HAP-1 (cell line): ENCODE data around the gene VWCE.
"Not testable (repeated sequence)": the region's sequence is repeated elsewhere in the genome, so short reads cannot be mapped to it uniquely, and the experiment has no call there.

ENCODE experiments used
- DNase-seq, 2 experiments: peaks; one replicate each; pipeline ENCODE4 v3.0.0-alpha.2; 2016 to 2020; ENCODE audit warnings: low spot score in 2 of 2
- H3K27me3 ChIP-seq: fragments of 250-450 bp; sonication (Bioruptor Pico); 2 replicates; pipeline ENCODE4 v1.5.1; 2020; ENCODE audit warnings: low read depth, mild to moderate bottlenecking, moderate library complexity
- H3K36me3 ChIP-seq: fragments of 250-450 bp; sonication (Bioruptor Pico); replicated peaks from 2 replicates; pipeline ENCODE4 v1.5.1; 2020; ENCODE audit warnings: mild to moderate bottlenecking
- H3K4me1 ChIP-seq: fragments of 250-450 bp; sonication (Bioruptor Pico); 2 replicates; pipeline ENCODE4 v1.5.1; 2020; ENCODE audit warnings: mild to moderate bottlenecking
- H3K4me3 ChIP-seq: fragments of 250-450 bp; sonication (Bioruptor Pico); 2 replicates; pipeline ENCODE4 v1.5.1; 2020; ENCODE audit warnings: mild to moderate bottlenecking, moderate library complexity
- H3K9me3 ChIP-seq: fragments of 250-450 bp; sonication (Bioruptor Pico); 2 replicates; pipeline ENCODE4 v1.5.1; 2020; ENCODE audit warnings: mild to moderate bottlenecking, moderate library complexity
- in situ Hi-C: fragments of 300-500 bp; cut with MboI; formaldehyde crosslinking; loops from 3 replicates; pipeline ENCODE4 v1.14.3; 2020; ENCODE audit warnings: low sequenced_read_pairs, inconsistent platforms, mixed read lengths

Gene VWCE

GRCh38 chr11:61241526-61241925, 53.6 kb downstream of the VWCE start:
- H3K27me3 ChIP-seq, H3K4me1 ChIP-seq, in situ Hi-C loops, H3K36me3 ChIP-seq, H3K4me3 ChIP-seq, DNase-seq, H3K9me3 ChIP-seq: not testable (repeated sequence)

GRCh38 chr11:61240875-61241274, 54.2 kb downstream of the VWCE start, which contains the start of gene PGA5:
TSS of gene PGA5 (plus strand) at chr11:61241175. CDS start at chr11:61241227, 52 bp downstream.
- H3K36me3 ChIP-seq, H3K27me3 ChIP-seq, H3K9me3 ChIP-seq, in situ Hi-C loops, H3K4me1 ChIP-seq, H3K4me3 ChIP-seq, DNase-seq: not testable (repeated sequence)

- H3K4me1 ChIP-seq = not testable (repeated sequence)
These were observed 54.8 kb downstream of the VWCE start for GRCh38 chr11:61240288-61240687.

GRCh38 chr11:61237130-61237529, 58.0 kb downstream of the VWCE start:
- in situ Hi-C loops, DNase-seq, H3K27me3 ChIP-seq, H3K36me3 ChIP-seq, H3K4me3 ChIP-seq, H3K4me1 ChIP-seq, H3K9me3 ChIP-seq: not testable (repeated sequence)

More at GRCh38 chr11:61240288-61240687, 54.8 kb downstream of the VWCE start:
- H3K4me3 ChIP-seq, DNase-seq, H3K27me3 ChIP-seq, in situ Hi-C loops, H3K36me3 ChIP-seq, H3K9me3 ChIP-seq: not testable (repeated sequence)

- H3K9me3 ChIP-seq, in situ Hi-C loops, H3K4me3 ChIP-seq, H3K36me3 ChIP-seq, H3K4me1 ChIP-seq, H3K27me3 ChIP-seq, DNase-seq: not testable (repeated sequence)
These were observed 62.5 kb downstream of the VWCE start for GRCh38 chr11:61232548-61233145.

- H3K27me3 ChIP-seq, in situ Hi-C loops, H3K4me3 ChIP-seq, DNase-seq, H3K4me1 ChIP-seq, H3K36me3 ChIP-seq, H3K9me3 ChIP-seq: not testable (repeated sequence)
These were observed 63.5 kb downstream of the VWCE start for GRCh38 chr11:61231585-61231984.

GRCh38 chr11:61231033-61231432, 64.1 kb downstream of the VWCE start:
- H3K9me3 ChIP-seq, DNase-seq, in situ Hi-C loops, H3K36me3 ChIP-seq, H3K4me3 ChIP-seq, H3K4me1 ChIP-seq, H3K27me3 ChIP-seq: not testable (repeated sequence)

- H3K27me3 ChIP-seq, H3K36me3 ChIP-seq, DNase-seq, H3K9me3 ChIP-seq, H3K4me3 ChIP-seq, H3K4me1 ChIP-seq, in situ Hi-C loops: not testable (repeated sequence)
These were observed 65.7 kb downstream of the VWCE start for GRCh38 chr11:61229458-61229857.

GRCh38 chr11:61226457-61227137, 68.5 kb downstream of the VWCE start:
- H3K36me3 ChIP-seq, in situ Hi-C loops, H3K4me3 ChIP-seq, H3K4me1 ChIP-seq, H3K9me3 ChIP-seq, H3K27me3 ChIP-seq, DNase-seq: not testable (repeated sequence)

GRCh38 chr11:61222692-61223091, 72.4 kb downstream of the VWCE start:
- DNase-seq, H3K27me3 ChIP-seq, H3K9me3 ChIP-seq, H3K4me1 ChIP-seq, H3K4me3 ChIP-seq, H3K36me3 ChIP-seq, in situ Hi-C loops: not testable (repeated sequence)

GRCh38 chr11:61222047-61222446, 73.1 kb downstream of the VWCE start, which contains the start of gene PGA4:
TSS of gene PGA4 (plus strand) at chr11:61222347. CDS start at chr11:61222401, 54 bp downstream.
- in situ Hi-C loops, H3K36me3 ChIP-seq, DNase-seq: not testable (repeated sequence)

GRCh38 chr11:61219016-61219415, 76.1 kb downstream of the VWCE start:
- H3K4me3 ChIP-seq, H3K36me3 ChIP-seq, H3K4me1 ChIP-seq, H3K9me3 ChIP-seq, in situ Hi-C loops, H3K27me3 ChIP-seq, DNase-seq: not testable (repeated sequence)

More at GRCh38 chr11:61222047-61222446, 73.1 kb downstream of the VWCE start, which contains the start of gene PGA4:
- not testable (repeated sequence) for H3K4me3 ChIP-seq, H3K9me3 ChIP-seq, H3K4me1 ChIP-seq, H3K27me3 ChIP-seq

- DNase-seq, H3K4me3 ChIP-seq, H3K36me3 ChIP-seq, in situ Hi-C loops, H3K27me3 ChIP-seq, H3K9me3 ChIP-seq, H3K4me1 ChIP-seq: not testable (repeated sequence)
These were observed 76.8 kb downstream of the VWCE start for GRCh38 chr11:61218306-61218705.

- H3K4me3 ChIP-seq, in situ Hi-C loops, H3K36me3 ChIP-seq, H3K4me1 ChIP-seq, H3K9me3 ChIP-seq, H3K27me3 ChIP-seq, DNase-seq: not testable (repeated sequence)
These were observed 81.3 kb downstream of the VWCE start for GRCh38 chr11:61213711-61214324.
